IMR-90 (cell line): Measurements from ENCODE around the gene FAM171A1. TPM values are rescaled to one million over a fixed set of nuclear protein-coding genes. Genes with fewer than 3 reads are reported as not detected.

Experiments used
- ATAC-seq: fragments of 200-7000 bp; cut with Tn5 transposase; 2 replicates; pipeline ENCODE4 v1.9.1; 2020; ENCODE audit warnings: low read depth, mild to moderate bottlenecking, moderate library complexity
- BruUV-seq: library from RNA; stranded (reverse); fragments of 400-500 nt; replicated peaks from 2 replicates; lab custom pipeline; 2021; lab: Mats Ljungman, UMichigan
- CTCF ChIA-PET: fragments of 300-600 bp; formaldehyde crosslinking; extraction: SDS; loops from one replicate; lab custom pipeline; 2021; ENCODE audit warnings: antibody characterized with exemption; lab: Yijun Ruan, JAX
- POLR2A ChIA-PET: fragments of 300-600 bp; sonication (Branson Sonifier 250); formaldehyde crosslinking; loops from one replicate; lab custom pipeline; 2022; ENCODE audit warnings: antibody characterized with exemption; ENCODE audit not compliant: unreplicated experiment; lab: Charles Lee
- DNase-seq: peaks from one replicate; pipeline ENCODE4 v3.0.0; 2013
- H2AFZ ChIP-seq: replicated peaks from 2 replicates; pipeline ENCODE3; 2013; ENCODE audit warnings: low read length, mild to moderate bottlenecking; ENCODE audit not compliant: poor library complexity
- H2AK5ac ChIP-seq: 2 replicates; pipeline ENCODE4 v1.6.1; 2013; ENCODE audit warnings: low read depth, low read length, inconsistent platforms
- H2AK9ac ChIP-seq: replicated peaks from 2 replicates; pipeline ENCODE3; 2013; ENCODE audit warnings: mild to moderate bottlenecking, low read depth, low read length, moderate library complexity; ENCODE audit not compliant: poor library complexity
- H2BK120ac ChIP-seq: 2 replicates; pipeline ENCODE4 v1.6.1; 2013; ENCODE audit warnings: low read depth, low read length, inconsistent platforms
- H2BK15ac ChIP-seq: 3 replicates; pipeline ENCODE4 v1.6.1; 2013; ENCODE audit warnings: low read depth, low read length, inconsistent platforms
- H2BK20ac ChIP-seq: 2 replicates; pipeline ENCODE4 v1.6.1; 2013; ENCODE audit warnings: low read depth, mild to moderate bottlenecking, inconsistent platforms, low read length, moderate library complexity
- H2BK5ac ChIP-seq: 2 replicates; pipeline ENCODE4 v1.6.1; 2013; ENCODE audit warnings: mild to moderate bottlenecking, low read depth, low read length, inconsistent platforms; ENCODE audit not compliant: poor library complexity, severe bottlenecking
- H3K14ac ChIP-seq: replicated peaks from 2 replicates; pipeline ENCODE4 v1.6.1; 2013; ENCODE audit warnings: low read depth, low read length, inconsistent platforms
- H3K18ac ChIP-seq: 2 replicates; pipeline ENCODE4 v1.6.1; 2013; ENCODE audit warnings: low read depth, low read length, control low read depth
- H3K23ac ChIP-seq: 2 replicates; pipeline ENCODE4 v1.6.1; 2013; ENCODE audit warnings: low read depth, low read length, inconsistent platforms
- H3K27ac ChIP-seq: 2 replicates; pipeline ENCODE4 v1.5.1; 2013; ENCODE audit warnings: mild to moderate bottlenecking, control low read depth, low read length; ENCODE audit not compliant: insufficient read depth
- H3K27me3 ChIP-seq: 2 replicates; pipeline ENCODE4 v1.6.1; 2013; ENCODE audit warnings: low read length; ENCODE audit not compliant: control insufficient read depth, insufficient read depth
- H3K36me3 ChIP-seq: 2 replicates; pipeline ENCODE4 v1.6.1; 2013; ENCODE audit warnings: low read length, mixed read lengths; ENCODE audit not compliant: control insufficient read depth, insufficient read depth
- H3K4ac ChIP-seq: 2 replicates; pipeline ENCODE4 v1.6.1; 2013; ENCODE audit warnings: low read depth, low read length, inconsistent platforms
- H3K4me1 ChIP-seq: 2 replicates; pipeline ENCODE4 v1.6.1; 2013; ENCODE audit warnings: low read length, mixed read lengths; ENCODE audit not compliant: control insufficient read depth, insufficient read depth
- H3K4me2 ChIP-seq: 2 replicates; pipeline ENCODE4 v1.6.1; 2013; ENCODE audit warnings: low read depth, mild to moderate bottlenecking, control low read depth, low read length, moderate library complexity
- H3K4me3 ChIP-seq: 2 replicates; pipeline ENCODE4 v1.5.1; 2013; ENCODE audit warnings: low read depth, mild to moderate bottlenecking, control low read depth, low read length, moderate library complexity; ENCODE audit not compliant: insufficient read depth
- H3K56ac ChIP-seq: 2 replicates; pipeline ENCODE4 v1.6.1; 2013; ENCODE audit warnings: low read length, inconsistent platforms; ENCODE audit not compliant: insufficient read depth; ENCODE audit errors: extremely low read depth
- H3K79me1 ChIP-seq, 2 experiments: 2 replicates each; pipeline ENCODE4 v1.6.1; 2013; ENCODE audit warnings: low read length in 2 of 2, inconsistent platforms in 1 of 2, low read depth in 1 of 2
- H3K9ac ChIP-seq: 2 replicates; pipeline ENCODE4 v1.6.1; 2013; ENCODE audit warnings: low read depth, low read length, control low read depth
- H3K9me1 ChIP-seq: 2 replicates; pipeline ENCODE4 v1.6.1; 2013; ENCODE audit warnings: low read length, inconsistent platforms; ENCODE audit not compliant: insufficient read depth
- H3K9me3 ChIP-seq: 2 replicates; pipeline ENCODE4 v1.6.1; 2013; ENCODE audit warnings: low read length; ENCODE audit not compliant: control insufficient read depth, insufficient read depth
- H4K20me1 ChIP-seq: 2 replicates; pipeline ENCODE4 v1.6.1; 2013; ENCODE audit warnings: low read length, inconsistent platforms; ENCODE audit not compliant: insufficient read depth
- H4K5ac ChIP-seq: 2 replicates; pipeline ENCODE4 v1.6.1; 2013; ENCODE audit warnings: mild to moderate bottlenecking, low read depth, low read length, control low read depth
- H4K8ac ChIP-seq, 2 experiments: 2 replicates each; pipeline ENCODE4 v1.6.1; 2013; ENCODE audit warnings: low read depth in 2 of 2, low read length in 2 of 2, control low read depth in 1 of 2, inconsistent platforms in 1 of 2
- H4K91ac ChIP-seq: 2 replicates; pipeline ENCODE4 v1.6.1; 2013; ENCODE audit warnings: low read depth, low read length, inconsistent platforms; ENCODE audit not compliant: insufficient read depth
- BHLHE40 ChIP-seq: fragments of 150-350 bp; IDR thresholded peaks from 2 replicates; pipeline ENCODE4 v1.6.1; 2016; ENCODE audit warnings: mild to moderate bottlenecking, low read depth, low read length
- CEBPB ChIP-seq: IDR thresholded peaks from 2 replicates; pipeline ENCODE4 v1.6.1; 2012; ENCODE audit warnings: low read depth, low read length, improper control_type of control experiment
- CHD1 ChIP-seq: IDR thresholded peaks from 2 replicates; pipeline ENCODE4 v1.6.1; 2012; ENCODE audit warnings: low read depth, low read length, improper control_type of control experiment
- CTCF ChIP-seq: conservative IDR thresholded peaks from 2 replicates; pipeline ENCODE4 v1.5.1; 2012; ENCODE audit warnings: mild to moderate bottlenecking, low read depth, low read length, improper control_type of control experiment
- ELK1 ChIP-seq: fragments of 150-350 bp; IDR thresholded peaks from 2 replicates; pipeline ENCODE4 v1.6.1; 2016; ENCODE audit warnings: low read depth, mild to moderate bottlenecking, low read length, moderate library complexity, borderline replicate concordance
- FOS ChIP-seq: fragments of 150-350 bp; IDR thresholded peaks from 2 replicates; pipeline ENCODE4 v1.6.1; 2016; ENCODE audit warnings: low read depth, low read length
- MAFK ChIP-seq: IDR thresholded peaks from 2 replicates; pipeline ENCODE4 v1.6.1; 2012; ENCODE audit warnings: low read depth, low read length, improper control_type of control experiment
- MAZ ChIP-seq: IDR thresholded peaks from 2 replicates; pipeline ENCODE4 v1.6.1; 2012; ENCODE audit warnings: low read depth, mild to moderate bottlenecking, low read length, improper control_type of control experiment, moderate library complexity, borderline replicate concordance
- MXI1 ChIP-seq: IDR thresholded peaks from 2 replicates; pipeline ENCODE4 v1.6.1; 2012; ENCODE audit warnings: low read depth, mild to moderate bottlenecking, low read length, moderate library complexity, borderline replicate concordance
- NFE2L2 ChIP-seq: fragments of 150-350 bp; IDR thresholded peaks from 2 replicates; pipeline ENCODE4 v1.6.1; 2016; ENCODE audit warnings: low read depth, mild to moderate bottlenecking, low read length
- POLR2A ChIP-seq: IDR thresholded peaks from 2 replicates; pipeline ENCODE4 v1.6.1; 2012; ENCODE audit warnings: mild to moderate bottlenecking, low read depth, low read length
- RAD21 ChIP-seq: IDR thresholded peaks from 2 replicates; pipeline ENCODE4 v1.6.1; 2012; ENCODE audit warnings: low read length, improper control_type of control experiment
- RCOR1 ChIP-seq: IDR thresholded peaks from 2 replicates; pipeline ENCODE4 v1.6.1; 2012; ENCODE audit warnings: mild to moderate bottlenecking, low read length, improper control_type of control experiment; ENCODE audit not compliant: insufficient replicate concordance
- RFX5 ChIP-seq: IDR thresholded peaks from 2 replicates; pipeline ENCODE4 v1.8.0; 2012; ENCODE audit warnings: low read depth, mild to moderate bottlenecking, low read length, moderate library complexity
- SMC3 ChIP-seq: fragments of 150-350 bp; IDR thresholded peaks from 2 replicates; pipeline ENCODE4 v1.6.1; 2016; ENCODE audit warnings: low read depth, mild to moderate bottlenecking, antibody characterized with exemption, low read length, moderate library complexity
- USF2 ChIP-seq: fragments of 150-350 bp; IDR thresholded peaks from 2 replicates; pipeline ENCODE4 v1.6.1; 2017; ENCODE audit warnings: mild to moderate bottlenecking, antibody characterized with exemption, low read length, low read depth
- WGBS, 2 experiments: methylation state at CpG; one replicate each; pipeline versions ENCODE4 v1.1.5 to v1.1.7; 2013; ENCODE audit warnings: missing lambda C conversion rate in 2 of 2; ENCODE audit not compliant: insufficient read length in 1 of 2; ENCODE audit errors: extremely low coverage in 2 of 2; 5-methylcytosine and 5-hydroxymethylcytosine counted together
- dilution Hi-C: fragments of 300-500 bp; cut with HindIII; formaldehyde crosslinking; loops from one replicate; pipeline ENCODE4 v1.14.3; 2018; ENCODE audit warnings: low sequenced_read_pairs; ENCODE audit not compliant: unreplicated experiment
- in situ Hi-C: fragments of 300-500 bp; cut with MboI; formaldehyde crosslinking; loops from 3 replicates; pipeline ENCODE4 v1.14.3; 2019; ENCODE audit warnings: low sequenced_read_pairs, inconsistent platforms, mixed read lengths
- intact Hi-C: fragments of 100-400 bp; cut with micrococcal nuclease; formaldehyde crosslinking; loops from 2 replicates; pipeline ENCODE4 v1.10.0; 2022
- polyA plus RNA-seq, 3 experiments: library from polyadenylated mRNA; depleted of rRNA; stranded (reverse); fragments of >200 nt; gene quantifications; 2 replicates each; pipeline ENCODE4 v1.2.3, GENCODE V29; 2012; ENCODE audit warnings: low replicate concordance in 1 of 3
- total RNA-seq: library from RNA; depleted of rRNA; stranded (reverse); fragments of >200 nt; gene quantifications from 2 replicates; pipeline ENCODE4 v1.2.3, GENCODE V29; 2012

Gene FAM171A1
- total and polyA plus RNA-seq, 2 of the 4 experiments (the other 2 are of a cell fraction): 20.3 to 30.6 TPM

GRCh38 chr10:15237351-15237750 lies 133.7 kb downstream of the FAM171A1 start:
- Histone ChIP-seq H3K9me3 (no peaks in the 10 kb centered on the region), H4K5ac (no peak overlapping the region), H3K4me3 (no peak overlapping the region), H2BK20ac (no peak overlapping the region), H3K36me3 (no peaks in the 10 kb centered on the region), H2BK5ac (no peak overlapping the region), H3K56ac (no peak overlapping the region), H3K79me1 (peaks cover 0 to 9% of the 10 kb centered on the region in 2 experiments; a peak in 1 of 4 replicates), H3K18ac (no peak overlapping the region), H3K9me1 (no peaks in the 10 kb centered on the region), H3K23ac (no peak overlapping the region), H3K27ac (no peak overlapping the region), H2AK5ac (no peak overlapping the region), H3K14ac (no peak overlapping the region), H4K91ac (no peak overlapping the region), H4K20me1 (no peaks in the 10 kb centered on the region), H2AFZ (no peak overlapping the region), H4K8ac (no peak overlapping the region), H3K4me1 (peaks cover 2% of the 10 kb centered on the region; the same call in 1 of the 2 replicates), H2AK9ac (no peak overlapping the region), H2BK15ac (no peak overlapping the region), H3K4ac (no peak overlapping the region), H2BK120ac (no peak overlapping the region), H3K4me2 (no peak overlapping the region), H3K9ac (no peak overlapping the region), H3K27me3 (no peaks in the 10 kb centered on the region)
- WGBS, 2 experiments: 90% methylated on average over 2 of the region's 5 CpGs; no CpG with 5 or more reads in 1 of the 2 experiments
- ChIA-PET CTCF (no interaction called here), POLR2A (no interaction called here)
- dilution Hi-C loops (no loop called here), in situ Hi-C loops (no loop called here), intact Hi-C loops (no loop called here)
- peak; percentile 54 for DNase-seq
- BruUV-seq: no TSS peak
- ATAC-seq: no peak
- TF ChIP-seq MAFK (no peak), CHD1 (no peak), BHLHE40 (no peak), RAD21 (no peak), RFX5 (no peak), POLR2A (no peak), FOS (no peak), MAZ (no peak), CEBPB (no peak), USF2 (no peak), RCOR1 (no peak), ELK1 (no peak), MXI1 (no peak), NFE2L2 (no peak), SMC3 (no peak), CTCF (no peak)
